H1 (cell line): Measurements from ENCODE around the gene UGGT1. TPM values are rescaled to one million over a fixed set of nuclear protein-coding genes. Genes with fewer than 3 reads are reported as not detected.

Source experiments
- CTCF ChIA-PET: fragments of 300-600 bp; sonication (Branson Sonifier 250); formaldehyde crosslinking; loops from one replicate; lab custom pipeline; 2021; ENCODE audit not compliant: partially characterized antibody; lab: Charles Lee
- POLR2A ChIA-PET: fragments of 300-600 bp; sonication (Branson Sonifier 250); formaldehyde crosslinking; loops from one replicate; lab custom pipeline; 2021; ENCODE audit warnings: inconsistent platforms; ENCODE audit not compliant: partially characterized antibody; lab: Charles Lee
- DNase-seq, 2 experiments: peaks; one replicate each; pipeline versions ENCODE4 v3.0.0 to v3.0.0-alpha.2; 2010 to 2022; ENCODE audit warnings: low spot score in 2 of 2, low read depth in 1 of 2, mixed read lengths in 1 of 2
- FAIRE-seq: peaks from 2 replicates; lab custom pipeline; 2011; peaks lifted over from hg19 to GRCh38; lab: Jason Lieb, UNC
- H2AFZ ChIP-seq: 2 replicates; pipeline ENCODE4 v1.8.1; 2012; ENCODE audit warnings: low read length, inconsistent platforms
- H2AK5ac ChIP-seq: 2 replicates; pipeline ENCODE4 v1.6.1; 2013; ENCODE audit warnings: low read depth, low read length
- H2BK120ac ChIP-seq: replicated peaks from 2 replicates; pipeline ENCODE3; 2013; ENCODE audit warnings: low read depth, low read length, inconsistent platforms
- H2BK12ac ChIP-seq: 2 replicates; pipeline ENCODE4 v1.6.1; 2013; ENCODE audit warnings: low read depth, low read length
- H2BK15ac ChIP-seq: 2 replicates; pipeline ENCODE4 v1.6.1; 2013; ENCODE audit warnings: low read length
- H2BK20ac ChIP-seq: 2 replicates; pipeline ENCODE4 v1.6.1; 2013; ENCODE audit warnings: low read length
- H2BK5ac ChIP-seq: 2 replicates; pipeline ENCODE4 v1.6.1; 2013; ENCODE audit warnings: low read depth, low read length
- H3K14ac ChIP-seq: 2 replicates; pipeline ENCODE4 v1.6.1; 2013; ENCODE audit warnings: inconsistent platforms; ENCODE audit not compliant: insufficient read length
- H3K18ac ChIP-seq: 2 replicates; pipeline ENCODE4 v1.6.1; 2013; ENCODE audit warnings: low read length; ENCODE audit errors: extremely low read depth
- H3K23ac ChIP-seq: 2 replicates; pipeline ENCODE4 v1.6.1; 2013; ENCODE audit warnings: inconsistent platforms; ENCODE audit not compliant: insufficient read length
- H3K23me2 ChIP-seq: 2 replicates; pipeline ENCODE4 v1.6.1; 2013; ENCODE audit warnings: low read depth, low read length
- H3K27ac ChIP-seq: 2 replicates; pipeline ENCODE4 v1.6.1; 2011; ENCODE audit warnings: low read depth, low read length, inconsistent platforms
- H3K27me3 ChIP-seq, 4 experiments: replicated peaks in 1 of 4; 1 replicate in 1 of 4; 2 replicates in 3 of 4; pipeline versions ENCODE4 v1.6.1 to v1.8.1; 2011 to 2013; ENCODE audit warnings: low read length in 3 of 4, mild to moderate bottlenecking in 3 of 4, inconsistent platforms in 2 of 4, mixed read lengths in 2 of 4, moderate library complexity in 1 of 4; ENCODE audit not compliant: control insufficient read depth in 3 of 4, insufficient read depth in 3 of 4; ENCODE audit errors: extremely low read depth in 1 of 4
- H3K36me3 ChIP-seq, 4 experiments: 2 replicates each; pipeline versions ENCODE4 v1.6.1 to v1.8.1; 2011 to 2013; ENCODE audit warnings: mild to moderate bottlenecking in 4 of 4, low read length in 3 of 4, moderate library complexity in 2 of 4, control low read depth in 1 of 4, inconsistent platforms in 1 of 4; ENCODE audit not compliant: insufficient read depth in 4 of 4, control insufficient read depth in 2 of 4
- H3K4ac ChIP-seq: replicated peaks from 2 replicates; pipeline ENCODE3; 2013; ENCODE audit warnings: low read length, low read depth, mixed read lengths, inconsistent platforms; ENCODE audit not compliant: insufficient read length
- H3K4me1 ChIP-seq, 4 experiments: replicated peaks in 1 of 4; 1 replicate in 1 of 4; 2 replicates in 3 of 4; pipeline versions ENCODE4 v1.6.1 to v1.8.1; 2011 to 2013; ENCODE audit warnings: low read length in 3 of 4, inconsistent platforms in 2 of 4, mixed read lengths in 1 of 4; ENCODE audit not compliant: insufficient read depth in 4 of 4, control insufficient read depth in 3 of 4
- H3K4me2 ChIP-seq, 2 experiments: 2 replicates each; pipeline versions ENCODE4 v1.6.1 to v1.8.1; 2011 to 2013; ENCODE audit warnings: low read depth in 2 of 2, low read length in 2 of 2, control low read depth in 1 of 2, inconsistent platforms in 1 of 2, mild to moderate bottlenecking in 1 of 2; ENCODE audit not compliant: insufficient read depth in 1 of 2
- H3K4me3 ChIP-seq, 4 experiments: fragments of 200-600, 300-600 bp in 1 of 4; sonication (generic), shearing (Covaris generic), sonication (Bioruptor Twin) in 1 of 4; 2 replicates each; pipeline versions ENCODE4 v1.5.1 to v1.8.1; 2011 to 2016; ENCODE audit warnings: low read length in 4 of 4, low read depth in 3 of 4, control low read depth in 2 of 4, inconsistent platforms in 2 of 4, mild to moderate bottlenecking in 2 of 4, mixed read lengths in 1 of 4, moderate library complexity in 1 of 4; ENCODE audit not compliant: insufficient read depth in 2 of 4; ENCODE audit errors: extremely low read depth in 1 of 4
- H3K56ac ChIP-seq: replicated peaks from 2 replicates; pipeline ENCODE3; 2013; ENCODE audit warnings: low read depth, mild to moderate bottlenecking, mixed read lengths, low read length, inconsistent platforms; ENCODE audit not compliant: insufficient read length
- H3K79me1 ChIP-seq: 2 replicates; pipeline ENCODE4 v1.6.1; 2013; ENCODE audit warnings: low read depth, low read length, control low read depth
- H3K79me2 ChIP-seq, 2 experiments: 2 replicates each; pipeline versions ENCODE4 v1.6.1 to v1.8.1; 2012 to 2013; ENCODE audit warnings: low read length in 2 of 2, mild to moderate bottlenecking in 2 of 2, inconsistent platforms in 1 of 2; ENCODE audit not compliant: insufficient read depth in 2 of 2, control insufficient read depth in 1 of 2
- H3K9ac ChIP-seq, 4 experiments: replicated peaks in 1 of 4; 1 replicate in 1 of 4; 2 replicates in 3 of 4; pipeline versions ENCODE4 v1.6.1 to v1.8.1; 2011 to 2013; ENCODE audit warnings: low read depth in 3 of 4, low read length in 3 of 4, control low read depth in 2 of 4, mild to moderate bottlenecking in 2 of 4, moderate library complexity in 2 of 4, inconsistent platforms in 1 of 4; ENCODE audit errors: extremely low read depth in 1 of 4
- H3K9me3 ChIP-seq, 2 experiments: 2 replicates each; pipeline versions ENCODE4 v1.6.1 to v1.8.1; 2012 to 2013; ENCODE audit warnings: mild to moderate bottlenecking in 2 of 2, moderate library complexity in 2 of 2, control low read depth in 1 of 2, inconsistent platforms in 1 of 2, low read depth in 1 of 2, low read length in 1 of 2, mixed read lengths in 1 of 2; ENCODE audit not compliant: insufficient read depth in 2 of 2
- H4K20me1 ChIP-seq, 2 experiments: replicated peaks in 1 of 2; 2 replicates each; pipeline versions ENCODE3 to v1.8.1; 2011 to 2013; ENCODE audit warnings: inconsistent platforms in 2 of 2, low read length in 2 of 2, mild to moderate bottlenecking in 1 of 2; ENCODE audit not compliant: insufficient read depth in 2 of 2, control insufficient read depth in 1 of 2
- H4K5ac ChIP-seq: 2 replicates; pipeline ENCODE4 v1.6.1; 2013; ENCODE audit warnings: low read length, low read depth, mixed read lengths, inconsistent platforms; ENCODE audit not compliant: insufficient read length
- H4K8ac ChIP-seq: 2 replicates; pipeline ENCODE4 v1.8.0; 2013; ENCODE audit warnings: mild to moderate bottlenecking, moderate library complexity, low read length, inconsistent platforms; ENCODE audit not compliant: insufficient read depth; ENCODE audit errors: extremely low read depth
- H4K91ac ChIP-seq: replicated peaks from 2 replicates; pipeline ENCODE3; 2013; ENCODE audit warnings: low read length, mixed read lengths, inconsistent platforms; ENCODE audit not compliant: insufficient read length
- CREB1 ChIP-seq: IDR thresholded peaks from 2 replicates; pipeline ENCODE4 v1.6.1; 2012; ENCODE audit warnings: inconsistent platforms
- EP300 ChIP-seq, 2 experiments: IDR thresholded peaks; 1 replicate in 1 of 2; 2 replicates in 1 of 2; pipeline ENCODE4 v1.6.1; 2011 to 2012; ENCODE audit warnings: low read depth in 2 of 2, low read length in 2 of 2, mild to moderate bottlenecking in 2 of 2, borderline replicate concordance in 1 of 2, inconsistent platforms in 1 of 2, moderate library complexity in 1 of 2
- JUND ChIP-seq: IDR thresholded peaks from 2 replicates; pipeline ENCODE4 v1.6.1; 2011; ENCODE audit warnings: mild to moderate bottlenecking, improper control_type of control experiment, low read length
- KDM5A ChIP-seq: fragments of 200-600 bp; IDR thresholded peaks from 2 replicates; pipeline ENCODE4 v1.7.1; 2012; ENCODE audit warnings: mild to moderate bottlenecking, low read length, inconsistent platforms, mixed read lengths
- RBBP5 ChIP-seq: IDR thresholded peaks from 2 replicates; pipeline ENCODE4 v1.7.1; 2012; ENCODE audit warnings: low read depth, mild to moderate bottlenecking, inconsistent platforms, low read length, moderate library complexity, borderline replicate concordance
- SIN3A ChIP-seq, 2 experiments: IDR thresholded peaks in 1 of 2; conservative IDR thresholded peaks in 1 of 2; 2 replicates each; pipeline ENCODE4 v1.6.1; 2011 to 2012; ENCODE audit warnings: low read length in 2 of 2, improper control_type of control experiment in 1 of 2, low read depth in 1 of 2, mild to moderate bottlenecking in 1 of 2
- SP1 ChIP-seq: IDR thresholded peaks from 2 replicates; pipeline ENCODE4 v1.6.1; 2011; ENCODE audit warnings: low read depth, low read length
- SP2 ChIP-seq: IDR thresholded peaks from 2 replicates; pipeline ENCODE4 v1.6.1; 2012; ENCODE audit warnings: mild to moderate bottlenecking, low read length, inconsistent platforms
- TEAD4 ChIP-seq: IDR thresholded peaks from 2 replicates; pipeline ENCODE4 v1.6.1; 2012; ENCODE audit warnings: low read depth, low read length, inconsistent platforms, mixed read lengths
- WGBS, 2 experiments: shearing (Covaris generic) in 1 of 2; methylation state at CpG; one replicate each; pipeline versions ENCODE4 v1.1.6 to v1.1.7; 2013 to 2015; ENCODE audit warnings: low lambda C conversion rate in 2 of 2, mixed read lengths in 2 of 2, inconsistent platforms in 1 of 2, low coverage in 1 of 2, missing lambda C conversion rate in 1 of 2; ENCODE audit not compliant: insufficient replicate concordance in 2 of 2, insufficient coverage in 1 of 2, insufficient read length in 1 of 2; ENCODE audit errors: extremely low coverage in 1 of 2, missing lambda C conversion rate in 1 of 2; 5-methylcytosine and 5-hydroxymethylcytosine counted together
- polyA plus RNA-seq, 7 experiments: library from polyadenylated mRNA; depleted of rRNA in 3 of 7; stranded (reverse) in 5 of 7; unstranded in 2 of 7; fragments of >200 nt in 5 of 7; fragments of 200-250 nt in 2 of 7; gene quantifications; 1 replicate in 5 of 7; 2 replicates in 1 of 7; 4 replicates in 1 of 7; pipeline versions ENCODE4 v1.2.1 to v1.2.3, GENCODE V29; 2011 to 2013; ENCODE audit warnings: missing spikeins in 2 of 7, mixed read lengths in 2 of 7
- total RNA-seq: library from RNA; stranded (reverse); fragmentation: NEBNext Ultra II Directional; extraction: Animal tissue kit (Norgen Biotek cat#: 25700); gene quantifications from 2 replicates; pipeline ENCODE4 v1.2.1, GENCODE V29; 2021

Gene UGGT1
- total and polyA plus RNA-seq, 2 of the 8 experiments (the other 6 are each of a cell fraction or from before 2014, with no cell fraction given): 14.9 to 57.3 TPM

DNA sequence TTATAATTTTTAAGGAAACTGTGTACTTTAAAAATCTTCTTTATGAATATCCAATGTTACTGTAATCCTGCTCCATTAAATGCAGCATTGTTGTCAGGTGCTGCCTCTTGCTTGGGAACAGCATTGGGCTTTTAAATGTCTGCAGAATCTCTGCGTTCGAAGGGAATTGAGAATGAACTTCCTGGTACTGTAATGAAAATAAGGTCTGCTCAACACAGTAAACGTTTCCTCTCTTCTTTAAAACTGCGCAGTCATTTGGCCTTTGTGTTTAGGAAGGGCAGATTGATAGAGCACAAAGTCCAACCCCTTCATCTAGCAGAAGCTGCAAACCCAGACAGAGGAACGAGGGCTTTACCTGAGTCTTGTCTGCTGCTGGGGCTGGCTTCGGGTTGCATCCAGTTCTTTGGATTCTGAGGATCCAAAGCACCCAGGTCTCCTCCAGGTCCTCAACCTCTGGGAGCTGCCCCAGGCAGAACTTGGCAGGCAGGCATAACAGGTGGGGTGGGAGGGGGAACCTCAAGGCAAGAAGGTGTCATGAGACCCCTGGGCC, 104.5 kb downstream of the UGGT1 start:
- Histone ChIP-seq H2BK5ac (no peak overlapping the region), H3K27me3 (no peaks in the 10 kb centered on the region; a peak in 2 of 7 replicates), H3K4me2 (no peak overlapping the region), H3K9me3 (no peaks in the 10 kb centered on the region), H3K14ac (no peak overlapping the region), H2BK20ac (no peak overlapping the region), H3K79me1 (no peaks in the 10 kb centered on the region), H4K20me1 (no peaks in the 10 kb centered on the region), H3K23me2 (no peaks in the 10 kb centered on the region), H3K27ac (no peak overlapping the region), H3K23ac (no peak overlapping the region), H2BK15ac (no peak overlapping the region), H3K4me1 (peaks cover 0 to 5% (median 0%) of the 10 kb centered on the region in 4 experiments; a peak in 1 of 7 replicates), H2BK120ac (no peak overlapping the region), H2AFZ (no peak overlapping the region), H3K56ac (no peak overlapping the region), H3K4me3 (no peak overlapping the region), H3K9ac (no peak overlapping the region), H3K36me3 (peaks cover 0 to 9% (median 3%) of the 10 kb centered on the region in 4 experiments; a peak in 6 of 8 replicates), H4K5ac (no peak overlapping the region), H4K8ac (no peak overlapping the region), H3K18ac (no peak overlapping the region), H2AK5ac (no peak overlapping the region), H2BK12ac (no peak overlapping the region), H3K79me2 (no peaks in the 10 kb centered on the region), H3K4ac (no peak overlapping the region), H4K91ac (no peak overlapping the region)
- no peak for DNase-seq
- TF ChIP-seq TEAD4 (no peak), KDM5A (no peak), SIN3A (conservative IDR thresholded peaks at IDR 0.05 in 1 of 2, IDR thresholded peaks at IDR 0.05 in 1 of 2; ENCODE audit: low read depth in 1 of 2, low read length in 2 of 2) (no peak), EP300 (IDR thresholded peaks at IDR 0.05; ENCODE audit: borderline replicate concordance in 1 of 2, low read depth in 2 of 2, low read length in 2 of 2) (no peak), JUND (no peak), CREB1 (no peak), SP1 (no peak), SP2 (no peak), RBBP5 (no peak)
- FAIRE-seq: no peak
- WGBS, 2 experiments: 84% methylated on average over 6 of the region's 6 CpGs; no CpG with 5 or more reads in 1 of the 2 experiments
- ChIA-PET POLR2A (no interaction called here), CTCF (interaction anchor here (0.9 to 1.0 kb wide), 2 partner anchors 16 to 110 kb away, joined by 3 to 4 read pairs; no protein-coding TSS in a partner anchor)
